Esophagus muscularis mucosa (tissue), 4 donors: ENCODE measurements around the gene IQCN. TPM values are rescaled to one million over a fixed set of nuclear protein-coding genes. Genes with fewer than 3 reads are reported as not detected.

Experiments
- DNase-seq: peaks from one replicate; pipeline ENCODE4 v3.0.0-alpha.2; 2017; ENCODE audit errors: extremely low spot score
- H3K27ac ChIP-seq, 4 donors: fragments of 200-600 bp; sonication (generic); replicated peaks in 1 of 4; 1 replicate in 3 of 4; 2 replicates in 1 of 4; pipeline ENCODE4 v1.5.1; 2016 to 2019; ENCODE audit warnings: mild to moderate bottlenecking in 1 of 4
- H3K27me3 ChIP-seq, 4 donors: fragments of 200-600 bp; sonication (generic); one replicate each; pipeline versions ENCODE4 v1.5.1 to v1.6.0; 2016 to 2019
- H3K36me3 ChIP-seq, 4 donors: fragments of 200-600 bp; sonication (generic); one replicate each; pipeline ENCODE4 v1.5.1; 2016 to 2019
- H3K4me1 ChIP-seq, 4 donors: fragments of 200-600 bp; sonication (generic); one replicate each; pipeline ENCODE4 v1.5.1; 2016 to 2019
- H3K4me3 ChIP-seq, 4 donors: fragments of 200-600 bp; sonication (generic); 1 replicate in 2 of 4; 2 replicates in 2 of 4; pipeline ENCODE4 v1.5.1; 2016 to 2019; ENCODE audit warnings: mild to moderate bottlenecking in 4 of 4, moderate library complexity in 1 of 4
- H3K9me3 ChIP-seq, 4 donors: fragments of 200-600 bp; sonication (generic); 1 replicate in 3 of 4; 2 replicates in 1 of 4; pipeline ENCODE4 v1.5.1; 2016 to 2019
- EP300 ChIP-seq: sonication (generic); formaldehyde crosslinking; IDR thresholded peaks from one replicate; pipeline ENCODE4 v1.6.1; 2017; ENCODE audit warnings: antibody characterized with exemption
- POLR2A ChIP-seq: fragments of 450-650 bp; IDR thresholded peaks from one replicate; pipeline ENCODE4 v1.6.1; 2017; ENCODE audit warnings: antibody characterized with exemption, moderate library complexity, mild to moderate bottlenecking, low read depth
- POLR2AphosphoS5 ChIP-seq, 2 donors: sonication (generic); formaldehyde crosslinking; IDR thresholded peaks; one replicate each; pipeline ENCODE4 v1.6.1; 2017; ENCODE audit warnings: antibody characterized with exemption in 2 of 2
- WGBS: methylation state at CpG from one replicate; pipeline ENCODE4 v1.1.5; 2018; 5-methylcytosine and 5-hydroxymethylcytosine counted together
- intact Hi-C: fragments of 100-400 bp; cut with DNase I; formaldehyde crosslinking; loops from one replicate; pipeline ENCODE4 v1.15.1; 2023
- total RNA-seq, 4 donors: library from RNA; depleted of rRNA; stranded (reverse); fragments of >200 nt; gene quantifications; one replicate each; pipeline versions ENCODE4 v1.1.0 to v1.2.1, GENCODE V29; 2016
- TF ChIP-seq, protein P1 (sequence below), 3 experiments: fragments of 200-600 bp in 2 of 3; fragments of 450-650 bp in 1 of 3; sonication (generic) in 2 of 3; IDR thresholded peaks; one replicate each; pipeline ENCODE4 v1.5.1; 2017 to 2019; ENCODE audit warnings: antibody characterized with exemption in 3 of 3, mild to moderate bottlenecking in 2 of 3, moderate library complexity in 1 of 3

Gene IQCN
- total RNA-seq, 4 donors from 2014 or later, result 0.52 to 2.5 (median 1.3) TPM

GRCh38 chr19:18254546-18255503 is 19.4 kb downstream of the IQCN start:
- TF ChIP-seq POLR2A, result no peak
- TF ChIP-seq, protein P1, sequence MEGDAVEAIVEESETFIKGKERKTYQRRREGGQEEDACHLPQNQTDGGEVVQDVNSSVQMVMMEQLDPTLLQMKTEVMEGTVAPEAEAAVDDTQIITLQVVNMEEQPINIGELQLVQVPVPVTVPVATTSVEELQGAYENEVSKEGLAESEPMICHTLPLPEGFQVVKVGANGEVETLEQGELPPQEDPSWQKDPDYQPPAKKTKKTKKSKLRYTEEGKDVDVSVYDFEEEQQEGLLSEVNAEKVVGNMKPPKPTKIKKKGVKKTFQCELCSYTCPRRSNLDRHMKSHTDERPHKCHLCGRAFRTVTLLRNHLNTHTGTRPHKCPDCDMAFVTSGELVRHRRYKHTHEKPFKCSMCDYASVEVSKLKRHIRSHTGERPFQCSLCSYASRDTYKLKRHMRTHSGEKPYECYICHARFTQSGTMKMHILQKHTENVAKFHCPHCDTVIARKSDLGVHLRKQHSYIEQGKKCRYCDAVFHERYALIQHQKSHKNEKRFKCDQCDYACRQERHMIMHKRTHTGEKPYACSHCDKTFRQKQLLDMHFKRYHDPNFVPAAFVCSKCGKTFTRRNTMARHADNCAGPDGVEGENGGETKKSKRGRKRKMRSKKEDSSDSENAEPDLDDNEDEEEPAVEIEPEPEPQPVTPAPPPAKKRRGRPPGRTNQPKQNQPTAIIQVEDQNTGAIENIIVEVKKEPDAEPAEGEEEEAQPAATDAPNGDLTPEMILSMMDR (IDR thresholded peaks at IDR 0.05), result no peak
- no peak for TF ChIP-seq EP300
- TF ChIP-seq POLR2AphosphoS5 (IDR thresholded peaks at IDR 0.05), result no peak
- Histone ChIP-seq H3K9me3 (peaks cover 0 to 3% (median 0%) of the 10 kb centered on the region in 4 donors), H3K36me3 (peaks cover 0 to 11% (median 4%) of the 10 kb centered on the region in 4 donors), H3K4me3 (no peak overlapping the region), H3K27ac (no peak overlapping the region), H3K27me3 (peaks cover 0 to 32% (median 3%) of the 10 kb centered on the region in 4 donors), H3K4me1 (peaks cover 0 to 3% (median 0%) of the 10 kb centered on the region in 4 donors)
- intact Hi-C loops, result no loop called here
- WGBS, result 22% methylated on average over 11 of the region's 24 CpGs
- DNase-seq, result no peak

DNA sequence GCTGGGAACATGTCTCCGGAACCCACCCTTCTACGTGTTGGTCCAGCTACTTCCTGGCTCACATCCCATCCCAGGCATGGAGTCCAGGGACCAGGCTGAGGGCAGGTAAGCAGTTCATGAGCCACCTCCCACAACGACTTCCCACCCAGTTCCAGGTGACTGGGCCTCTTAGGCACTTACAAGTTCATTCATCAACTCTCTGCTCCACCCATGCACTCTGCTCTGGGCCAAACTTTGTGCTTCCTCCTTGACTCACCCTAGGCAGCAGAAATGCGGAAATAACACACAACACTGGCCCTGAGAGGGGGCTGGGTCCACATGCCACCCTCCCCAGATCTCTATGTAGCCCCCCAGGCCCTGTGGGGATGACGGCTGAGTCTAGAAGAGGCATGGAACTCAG is 20.5 kb downstream of the IQCN start:
- Histone ChIP-seq H3K4me3 (no peak overlapping the region), H3K9me3 (peaks cover 0 to 3% (median 0%) of the 10 kb centered on the region in 4 donors), H3K4me1 (peaks cover 0 to 3% (median 0%) of the 10 kb centered on the region in 4 donors), H3K27me3 (peaks cover 0 to 32% (median 3%) of the 10 kb centered on the region in 4 donors), H3K27ac (no peak overlapping the region), H3K36me3 (peaks cover 0 to 11% (median 4%) of the 10 kb centered on the region in 4 donors)
- TF ChIP-seq EP300 (no peak), POLR2AphosphoS5 (IDR thresholded peaks at IDR 0.05) (no peak), POLR2A (no peak)
- TF ChIP-seq, protein P1 (IDR thresholded peaks at IDR 0.05), result no peak
- WGBS, result 47% methylated on average over 5 of the region's 5 CpGs
- DNase-seq, result no peak
- intact Hi-C loops, result loop anchor here (2.0 kb wide), 1 partner anchor 141 kb away; no protein-coding TSS in a partner anchor

- no peak overlapping the region for H3K27ac ChIP-seq
- H3K9me3 ChIP-seq, result peaks cover 0 to 3% (median 0%) of the 10 kb centered on the region in 4 donors
Observed at GRCh38 chr19:18253130-18253529, 21.1 kb downstream of the IQCN start.

GRCh38 chr19:18252370-18252717 is 21.9 kb downstream of the IQCN start:
- Histone ChIP-seq H3K27ac (no peak overlapping the region), H3K36me3 (peaks cover 0 to 6% (median under 1%) of the 10 kb centered on the region in 4 donors), H3K27me3 (peaks cover 0 to 32% (median 3%) of the 10 kb centered on the region in 4 donors), H3K9me3 (peaks cover 0 to 3% (median 0%) of the 10 kb centered on the region in 4 donors), H3K4me1 (peaks cover 0 to 3% (median 0%) of the 10 kb centered on the region in 4 donors), H3K4me3 (no peak overlapping the region)
- 72% methylated on average over 7 of the region's 7 CpGs for WGBS
- no peak for DNase-seq
- intact Hi-C loops, result loop anchor here (2.0 kb wide), 1 partner anchor 140 kb away; no protein-coding TSS in a partner anchor
- TF ChIP-seq POLR2A, result no peak
- no peak for TF ChIP-seq EP300
- TF ChIP-seq, protein P1 (IDR thresholded peaks at IDR 0.05), result no peak
- TF ChIP-seq POLR2AphosphoS5 (IDR thresholded peaks at IDR 0.05), result no peak

More at GRCh38 chr19:18253130-18253529, 21.1 kb downstream of the IQCN start:
- TF ChIP-seq POLR2A, result no peak
- TF ChIP-seq, protein P1 (IDR thresholded peaks at IDR 0.05), result no peak
- no peak for TF ChIP-seq POLR2AphosphoS5 (IDR thresholded peaks at IDR 0.05)
- no peak for TF ChIP-seq EP300
- no peak for DNase-seq
- H3K4me1 ChIP-seq, result peaks cover 0 to 3% (median 0%) of the 10 kb centered on the region in 4 donors
- intact Hi-C loops, result loop anchor here (2.0 kb wide), 1 partner anchor 140 kb away; no protein-coding TSS in a partner anchor
- WGBS, result 84% methylated on average over 2 of the region's 4 CpGs
- peaks cover 0 to 11% (median 4%) of the 10 kb centered on the region in 4 donors for H3K36me3 ChIP-seq
- no peak overlapping the region for H3K4me3 ChIP-seq
- peaks cover 0 to 32% (median 3%) of the 10 kb centered on the region in 4 donors for H3K27me3 ChIP-seq
